AG04449 (cell line): Measurements from ENCODE around the gene ZBTB22.
A peak's percentile ranks its signal among the peaks of the same experiment; 100 is the strongest.
"Not testable (repeated sequence)": the region's sequence is repeated elsewhere in the genome, so short reads cannot be mapped to it uniquely, and the experiment has no call there.

Experiments
- CTCF ChIA-PET: fragments of 350-600 bp; formaldehyde crosslinking; extraction: SDS; loops from one replicate; lab custom pipeline; 2021; ENCODE audit warnings: antibody characterized with exemption; lab: Yijun Ruan, JAX
- POLR2A ChIA-PET: fragments of 400-600, 350-600 bp; formaldehyde crosslinking; extraction: SDS; loops from one replicate; lab custom pipeline; 2020; ENCODE audit warnings: antibody characterized with exemption, inconsistent platforms; lab: Yijun Ruan, JAX
- DNase-seq: peaks from one replicate; pipeline ENCODE4 v3.0.0-alpha.2; 2010; ENCODE audit warnings: low read depth, low spot score
- H3K4me3 ChIP-seq: 2 replicates; pipeline ENCODE4 v1.5.1; 2011; ENCODE audit warnings: low read depth, mild to moderate bottlenecking, control low read depth, low read length
- TF ChIP-seq, protein P1 (sequence below): IDR thresholded peaks from one replicate; pipeline ENCODE4 v1.5.1; 2011; ENCODE audit warnings: mild to moderate bottlenecking, moderate library complexity, low read length, control low read depth, inconsistent platforms; ENCODE audit not compliant: insufficient read depth; ENCODE audit errors: missing control alignments

Gene ZBTB22

DNA sequence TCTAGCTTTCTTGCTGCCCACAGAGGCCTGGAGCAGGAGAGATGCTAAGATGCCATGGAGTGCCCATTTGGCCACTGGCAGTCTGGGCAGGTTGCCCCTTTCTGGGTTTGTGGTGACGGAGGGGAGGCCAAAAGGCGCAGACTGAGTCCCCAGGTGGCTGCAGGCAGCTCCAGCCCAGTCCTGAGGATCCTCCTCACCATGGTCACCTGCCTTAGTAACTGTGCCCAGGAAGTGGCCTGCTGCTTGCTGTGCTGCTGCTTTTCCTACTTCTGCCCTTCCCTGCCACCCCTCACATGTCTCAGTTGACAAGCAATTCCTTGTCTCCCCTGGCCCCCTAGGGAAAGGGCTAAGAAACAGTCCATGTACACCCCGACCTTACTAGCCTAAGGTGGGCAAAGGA, 38.8 kb upstream of the ZBTB22 start:
- no peak overlapping the region for H3K4me3 ChIP-seq
- ChIA-PET POLR2A (no interaction called here), CTCF (no interaction called here)
- TF ChIP-seq, protein P1, sequence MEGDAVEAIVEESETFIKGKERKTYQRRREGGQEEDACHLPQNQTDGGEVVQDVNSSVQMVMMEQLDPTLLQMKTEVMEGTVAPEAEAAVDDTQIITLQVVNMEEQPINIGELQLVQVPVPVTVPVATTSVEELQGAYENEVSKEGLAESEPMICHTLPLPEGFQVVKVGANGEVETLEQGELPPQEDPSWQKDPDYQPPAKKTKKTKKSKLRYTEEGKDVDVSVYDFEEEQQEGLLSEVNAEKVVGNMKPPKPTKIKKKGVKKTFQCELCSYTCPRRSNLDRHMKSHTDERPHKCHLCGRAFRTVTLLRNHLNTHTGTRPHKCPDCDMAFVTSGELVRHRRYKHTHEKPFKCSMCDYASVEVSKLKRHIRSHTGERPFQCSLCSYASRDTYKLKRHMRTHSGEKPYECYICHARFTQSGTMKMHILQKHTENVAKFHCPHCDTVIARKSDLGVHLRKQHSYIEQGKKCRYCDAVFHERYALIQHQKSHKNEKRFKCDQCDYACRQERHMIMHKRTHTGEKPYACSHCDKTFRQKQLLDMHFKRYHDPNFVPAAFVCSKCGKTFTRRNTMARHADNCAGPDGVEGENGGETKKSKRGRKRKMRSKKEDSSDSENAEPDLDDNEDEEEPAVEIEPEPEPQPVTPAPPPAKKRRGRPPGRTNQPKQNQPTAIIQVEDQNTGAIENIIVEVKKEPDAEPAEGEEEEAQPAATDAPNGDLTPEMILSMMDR, result no peak
- no peak for DNase-seq

DNA sequence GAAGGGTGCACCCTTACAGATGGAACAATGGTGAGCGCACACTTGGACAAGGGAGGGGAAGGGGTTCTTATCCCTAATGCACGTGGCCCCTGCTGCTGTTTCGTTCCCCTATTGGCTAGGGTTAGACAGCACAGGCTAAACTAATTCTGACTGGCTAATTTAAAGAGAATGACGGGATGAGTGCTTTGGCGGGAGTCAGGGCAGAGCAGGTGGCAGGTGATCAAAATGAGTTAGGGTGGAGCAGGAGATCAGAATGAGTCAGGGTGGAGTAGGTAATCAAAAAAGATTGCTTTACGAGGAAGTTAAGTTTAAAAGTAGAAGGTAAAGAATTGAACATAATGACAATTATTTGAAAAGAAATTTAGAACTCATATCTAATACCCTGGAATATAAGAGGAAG, 38.3 kb upstream of the ZBTB22 start:
- POLR2A ChIA-PET, DNase-seq, CTCF ChIA-PET, H3K4me3 ChIP-seq: not testable (repeated sequence)

DNA sequence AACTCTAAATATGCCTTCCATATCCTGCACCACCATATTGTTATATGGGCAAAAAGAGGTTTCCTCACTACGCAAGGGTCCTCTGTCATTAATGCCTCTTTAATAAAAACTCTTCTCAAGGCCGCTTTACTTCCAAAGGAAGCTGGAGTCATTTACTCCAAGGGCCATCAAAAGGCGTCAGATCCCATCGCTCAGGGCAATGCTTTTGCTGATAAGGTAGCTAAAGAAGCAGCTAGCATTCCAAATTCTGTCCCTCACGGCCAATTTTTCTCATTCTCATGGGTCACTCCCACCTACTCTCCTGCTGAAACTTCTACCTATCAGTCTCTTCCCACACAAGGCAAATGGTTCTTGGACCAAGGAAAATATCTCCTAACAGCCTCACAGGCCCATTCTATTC, 30.3 kb upstream of the ZBTB22 start:
- ChIA-PET CTCF (no interaction called here), POLR2A (no interaction called here)
- TF ChIP-seq, protein P1, result no peak
- H3K4me3 ChIP-seq, result no peak overlapping the region
- DNase-seq, result no peak

DNA sequence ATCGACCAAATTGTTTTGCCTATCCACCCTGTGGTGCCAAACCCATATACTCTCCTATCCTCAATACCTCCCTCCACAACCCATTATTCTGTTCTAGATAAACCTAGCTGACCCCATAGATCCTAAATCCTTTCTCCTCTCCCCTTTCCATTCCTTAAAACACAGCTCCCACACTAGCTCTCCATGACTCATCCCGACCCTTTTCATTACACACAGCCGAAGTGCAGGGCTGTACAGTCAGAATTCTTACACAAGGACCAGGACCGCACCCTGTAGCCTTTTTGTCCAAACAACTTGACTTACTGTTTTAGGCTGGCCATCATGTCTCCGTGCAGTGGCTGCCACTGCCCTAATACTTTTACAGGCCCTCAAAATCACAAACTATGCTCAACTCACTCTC, 29.4 kb upstream of the ZBTB22 start:
- CTCF ChIA-PET, POLR2A ChIA-PET, DNase-seq, H3K4me3 ChIP-seq: not testable (repeated sequence)

DNA sequence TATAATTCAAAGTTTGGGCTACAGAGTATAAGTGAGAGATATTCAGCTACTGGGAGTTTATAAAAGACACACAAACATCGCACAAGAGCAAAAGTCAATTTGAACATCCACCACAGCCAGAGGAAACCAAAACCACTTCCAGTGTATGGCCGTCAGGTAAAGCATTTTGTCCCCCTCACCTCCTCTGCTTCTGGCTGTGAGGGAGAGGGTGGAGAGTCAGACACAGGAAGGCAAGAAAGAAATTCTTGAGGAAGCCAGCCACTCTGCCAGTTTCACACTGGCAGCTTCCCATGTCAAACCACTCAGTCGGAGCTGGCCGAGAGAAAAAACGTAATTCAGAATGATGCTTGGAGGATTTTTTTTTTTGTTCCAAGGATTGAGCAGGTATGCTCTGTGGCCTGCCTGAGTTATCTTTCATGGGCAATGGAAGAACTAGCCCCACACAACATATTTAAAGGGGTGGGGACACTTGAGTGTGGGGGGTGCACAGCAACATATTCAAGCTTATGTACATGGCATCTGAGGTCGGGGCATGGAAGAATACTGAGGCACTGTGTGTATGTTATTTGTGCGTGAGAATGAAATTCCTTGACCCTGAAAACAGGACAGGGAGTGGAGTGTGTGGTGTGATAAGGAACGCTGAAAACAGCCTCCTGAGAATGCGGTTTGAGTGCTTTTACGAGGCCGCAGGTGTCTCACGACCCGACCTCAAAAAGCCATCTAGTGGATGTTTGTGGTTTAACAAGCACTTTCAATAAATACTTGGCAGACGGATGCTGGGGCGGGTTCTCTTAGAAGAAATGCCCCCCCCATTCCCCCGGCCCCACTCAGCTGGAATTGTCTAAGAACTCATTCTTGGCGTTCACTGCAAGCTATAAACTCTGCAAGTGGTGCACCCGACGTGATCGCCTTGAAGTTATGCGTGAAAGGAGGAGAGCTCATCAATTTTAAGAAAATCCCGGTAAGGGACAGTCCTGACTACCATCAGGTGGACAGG, 27.5 kb upstream of the ZBTB22 start:
- peak; percentile 29 for DNase-seq
- no peak overlapping the region for H3K4me3 ChIP-seq
- TF ChIP-seq, protein P1, result peak; percentile 38
- ChIA-PET POLR2A (no interaction called here), CTCF (interaction anchor here (0.6 to 1.7 kb wide), 12 partner anchors 9 to 96 kb away, joined by 3 to 7 read pairs (median 4); partner anchors contain the start of gene ZBTB22)

DNA sequence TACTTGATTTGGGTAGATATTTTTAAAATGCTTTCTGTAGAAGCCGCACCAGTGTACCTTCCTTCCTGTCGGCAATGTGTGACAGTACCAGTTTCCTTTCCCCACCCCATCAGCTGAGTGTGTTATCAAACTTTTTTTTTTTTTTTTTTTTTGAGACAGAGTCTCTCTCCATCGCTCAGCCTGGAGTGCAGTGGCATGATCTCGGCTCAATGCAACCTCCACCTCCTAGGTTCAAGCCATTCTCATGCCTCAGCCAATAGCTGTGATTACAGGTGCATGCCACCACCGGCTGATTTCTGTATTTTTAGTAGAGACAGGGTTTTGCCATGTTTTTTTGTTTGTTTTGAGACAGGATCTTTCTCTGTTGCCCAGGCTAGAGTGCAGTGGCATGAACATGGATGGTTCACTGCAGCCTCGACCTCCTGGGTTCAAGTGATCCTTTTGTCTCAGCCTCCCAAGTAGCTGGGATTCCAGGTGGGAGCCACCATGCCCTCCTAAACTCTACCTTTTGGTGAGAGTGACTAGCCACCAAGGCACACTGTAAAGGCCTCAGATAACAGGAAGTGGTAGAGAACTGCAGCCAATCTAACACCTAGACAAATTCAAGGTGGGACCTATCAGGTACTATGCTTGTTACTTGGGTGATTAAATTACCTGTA, 26.5 kb upstream of the ZBTB22 start:
- CTCF ChIA-PET, result interaction anchor here (0.6 to 1.5 kb wide), 4 partner anchors 10 to 95 kb away, joined by 3 to 6 read pairs (median 4); no protein-coding TSS in a partner anchor
- POLR2A ChIA-PET, result no interaction called here
- DNase-seq, result no peak
- no peak overlapping the region for H3K4me3 ChIP-seq
- TF ChIP-seq, protein P1, result no peak

DNA sequence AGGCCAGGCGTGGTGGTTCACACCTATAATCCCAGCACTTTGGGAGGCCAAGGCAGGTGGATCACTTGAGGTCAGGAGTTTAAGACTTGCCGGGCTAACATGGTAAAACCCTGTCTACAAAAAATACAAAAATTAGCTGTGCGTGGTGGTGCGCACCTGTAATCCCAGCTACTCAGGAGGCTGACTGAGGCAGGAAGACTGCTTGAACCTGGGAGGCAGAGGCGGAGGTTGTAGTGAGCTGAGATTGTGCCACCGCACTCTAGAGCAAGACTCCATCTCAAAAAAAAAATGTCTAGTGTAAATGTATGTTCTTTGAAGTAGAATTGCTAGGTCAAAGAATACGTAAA, 26.0 kb upstream of the ZBTB22 start:
- DNase-seq, POLR2A ChIA-PET, CTCF ChIA-PET: not testable (repeated sequence)

More for the DNA sequence above, 26.0 kb upstream of the ZBTB22 start:
- H3K4me3 ChIP-seq, result not testable (repeated sequence)
